Upper lobe of left lung (tissue), 4 donors: Measurements from ENCODE around the gene CHD9.

Experiments
- CTCF ChIP-seq, 6 experiments: fragments of 450-650 bp in 4 of 6; fragments of 200-600 bp in 2 of 6; sonication (generic) in 2 of 6; IDR thresholded peaks; one replicate each; pipeline ENCODE4 v1.5.1; 2016 to 2019; ENCODE audit warnings: antibody characterized with exemption in 6 of 6
- EP300 ChIP-seq, 4 donors: sonication (generic); formaldehyde crosslinking; IDR thresholded peaks; one replicate each; pipeline ENCODE4 v1.5.1; 2017; ENCODE audit warnings: antibody characterized with exemption in 4 of 4, control low read depth in 2 of 4
- POLR2A ChIP-seq, 4 donors: fragments of 450-650 bp; IDR thresholded peaks; one replicate each; pipeline ENCODE4 v1.5.1; 2016 to 2017; ENCODE audit warnings: antibody characterized with exemption in 4 of 4, mild to moderate bottlenecking in 2 of 4

- TF ChIP-seq CTCF (IDR thresholded peaks at IDR 0.05) (no peak), POLR2A (IDR thresholded peaks at IDR 0.05) (no peak), EP300 (IDR thresholded peaks at IDR 0.05) (no peak)
Measured at GRCh38 chr16:53100131-53100748, 45.4 kb downstream of the CHD9 start.
